HUES64 (cell line): Measurements from ENCODE around the gene PITPNM3. TPM values are rescaled to one million over a fixed set of nuclear protein-coding genes. Genes with fewer than 3 reads are reported as not detected.
"Not testable (repeated sequence)": the region's sequence is repeated elsewhere in the genome, so short reads cannot be mapped to it uniquely, and the experiment has no call there.

ENCODE experiments used
- H3K27ac ChIP-seq: 2 replicates; pipeline ENCODE4 v1.7.0; 2013; ENCODE audit warnings: low read depth, low read length, inconsistent platforms
- H3K27me3 ChIP-seq: 2 replicates; pipeline ENCODE4 v1.6.1; 2013; ENCODE audit warnings: mild to moderate bottlenecking, low read length; ENCODE audit not compliant: insufficient read depth
- H3K36me3 ChIP-seq: 2 replicates; pipeline ENCODE4 v1.6.1; 2013; ENCODE audit warnings: mild to moderate bottlenecking, low read length; ENCODE audit not compliant: insufficient read depth
- H3K4me1 ChIP-seq: 2 replicates; pipeline ENCODE4 v1.6.1; 2013; ENCODE audit warnings: mild to moderate bottlenecking, low read length, moderate library complexity; ENCODE audit not compliant: insufficient read depth
- H3K4me3 ChIP-seq: 2 replicates; pipeline ENCODE4 v1.5.1; 2013; ENCODE audit warnings: mild to moderate bottlenecking, low read length, moderate library complexity
- H3K9ac ChIP-seq: 2 replicates; pipeline ENCODE4 v1.6.1; 2013; ENCODE audit warnings: mild to moderate bottlenecking, low read depth, low read length
- H3K9me3 ChIP-seq: 2 replicates; pipeline ENCODE4 v1.6.1; 2013; ENCODE audit warnings: low read depth, low read length; ENCODE audit not compliant: insufficient read depth
- WGBS: fragments of 150-250, 120-280 bp; methylation state at CpG from one replicate; pipeline ENCODE4 v1.1.7; 2013; ENCODE audit warnings: missing lambda C conversion rate; 5-methylcytosine and 5-hydroxymethylcytosine counted together
- polyA plus RNA-seq, 2 experiments: library from polyadenylated mRNA; stranded (reverse); fragments of 50-300 nt; gene quantifications; one replicate each; pipeline ENCODE4 v1.2.3, GENCODE V29; 2013

The PITPNM3 gene
- polyA plus RNA-seq (2013, experiment 1 of 2), result 0.80 TPM
- 1.6 TPM for polyA plus RNA-seq (2013, experiment 2 of 2)

- Histone ChIP-seq H3K9ac (no peak within 1 kb of the TSS; the same call in 1 of the 2 replicates), H3K36me3 (no peaks in the 10 kb centered on the region), H3K4me3 (peak within 1 kb of the TSS; percentile 61), H3K9me3 (no peaks in the 10 kb centered on the region), H3K27ac (no peak within 1 kb of the TSS), H3K27me3 (peaks cover 57% of the 10 kb centered on the region), H3K4me1 (peaks cover 8% of the 10 kb centered on the region)
- under 1% methylated on average over 106 of the region's 122 CpGs for WGBS
Observed at GRCh38 chr17:6556121-6557039, at the start of gene PITPNM3. Gene PITPNM3 (minus strand): TSS chr17:6556555. CDS start chr17:6556406, 149 bp downstream.

- no peaks in the 10 kb centered on the region for H3K9me3 ChIP-seq
- no peaks in the 10 kb centered on the region for H3K27me3 ChIP-seq
- no peak overlapping the region for H3K9ac ChIP-seq
- H3K36me3 ChIP-seq, result peaks cover 99% of the 10 kb centered on the region
- no peak overlapping the region for H3K27ac ChIP-seq
- no peak overlapping the region for H3K4me3 ChIP-seq
- no peaks in the 10 kb centered on the region for H3K4me1 ChIP-seq
- WGBS, result 95% methylated on average over 6 of the region's 6 CpGs
Observed at GRCh38 chr17:6605142-6605541, 48.8 kb upstream of the PITPNM3 start.

GRCh38 chr17:6603744-6604325, 47.5 kb upstream of the PITPNM3 start:
- no peaks in the 10 kb centered on the region for H3K4me1 ChIP-seq
- H3K4me3 ChIP-seq, result no peak overlapping the region
- H3K9me3 ChIP-seq, result no peaks in the 10 kb centered on the region
- no peak overlapping the region for H3K27ac ChIP-seq
- H3K9ac ChIP-seq, result no peak overlapping the region
- peaks cover 99% of the 10 kb centered on the region for H3K36me3 ChIP-seq
- H3K27me3 ChIP-seq, result no peaks in the 10 kb centered on the region
- 93% methylated on average over 3 of the region's 3 CpGs for WGBS

- no peaks in the 10 kb centered on the region for H3K4me1 ChIP-seq
- 95% methylated on average over 2 of the region's 2 CpGs for WGBS
- peaks cover 99% of the 10 kb centered on the region for H3K36me3 ChIP-seq
- H3K9ac ChIP-seq, result no peak overlapping the region
- H3K27me3 ChIP-seq, result no peaks in the 10 kb centered on the region
- no peak overlapping the region for H3K4me3 ChIP-seq
- no peaks in the 10 kb centered on the region for H3K9me3 ChIP-seq
- H3K27ac ChIP-seq, result no peak overlapping the region
Observed at GRCh38 chr17:6602141-6602540, 45.8 kb upstream of the PITPNM3 start.

GRCh38 chr17:6599364-6599763, 43.0 kb upstream of the PITPNM3 start:
- no peak overlapping the region for H3K27ac ChIP-seq
- H3K9ac ChIP-seq, result no peak overlapping the region
- H3K9me3 ChIP-seq, result no peaks in the 10 kb centered on the region
- H3K4me1 ChIP-seq, result no peaks in the 10 kb centered on the region
- peaks cover 99% of the 10 kb centered on the region for H3K36me3 ChIP-seq
- H3K27me3 ChIP-seq, result no peaks in the 10 kb centered on the region
- H3K4me3 ChIP-seq, result no peak overlapping the region

GRCh38 chr17:6597727-6598126, 41.4 kb upstream of the PITPNM3 start:
- Histone ChIP-seq H3K27me3 (no peaks in the 10 kb centered on the region), H3K4me3 (no peak overlapping the region), H3K27ac (no peak overlapping the region), H3K9me3 (no peaks in the 10 kb centered on the region), H3K36me3 (peaks cover 94% of the 10 kb centered on the region), H3K9ac (no peak overlapping the region), H3K4me1 (no peaks in the 10 kb centered on the region)
- WGBS, result 88% methylated on average over 1 of the region's 1 CpG

- no peaks in the 10 kb centered on the region for H3K27me3 ChIP-seq
- no peak overlapping the region for H3K4me3 ChIP-seq
- H3K9ac ChIP-seq, result no peak overlapping the region
- no peaks in the 10 kb centered on the region for H3K4me1 ChIP-seq
- no peaks in the 10 kb centered on the region for H3K9me3 ChIP-seq
- 97% methylated on average over 4 of the region's 4 CpGs for WGBS
- peaks cover 94% of the 10 kb centered on the region for H3K36me3 ChIP-seq
- no peak overlapping the region for H3K27ac ChIP-seq
Observed at GRCh38 chr17:6596941-6597340, 40.6 kb upstream of the PITPNM3 start.

GRCh38 chr17:6596511-6596910, 40.2 kb upstream of the PITPNM3 start:
- Histone ChIP-seq H3K36me3 (peaks cover 94% of the 10 kb centered on the region), H3K4me3 (no peak overlapping the region)
- WGBS, result 91% methylated on average over 2 of the region's 2 CpGs

GRCh38 chr17:6596081-6596480, 39.7 kb upstream of the PITPNM3 start:
- Histone ChIP-seq H3K36me3 (peaks cover 94% of the 10 kb centered on the region), H3K4me3 (no peak overlapping the region)
- WGBS, result 95% methylated on average over 7 of the region's 7 CpGs

More at GRCh38 chr17:6596511-6596910, 40.2 kb upstream of the PITPNM3 start:
- no peak overlapping the region for H3K9ac ChIP-seq
- no peaks in the 10 kb centered on the region for H3K9me3 ChIP-seq
- no peaks in the 10 kb centered on the region for H3K27me3 ChIP-seq
- H3K27ac ChIP-seq, result no peak overlapping the region
- no peaks in the 10 kb centered on the region for H3K4me1 ChIP-seq

GRCh38 chr17:6593371-6593770, 37.0 kb upstream of the PITPNM3 start:
- not testable (repeated sequence) for H3K9me3 ChIP-seq, H3K4me3 ChIP-seq, H3K27me3 ChIP-seq, H3K27ac ChIP-seq, H3K9ac ChIP-seq, H3K4me1 ChIP-seq
- peaks cover 92% of the 10 kb centered on the region for H3K36me3 ChIP-seq
- WGBS, result 95% methylated on average over 14 of the region's 14 CpGs

More at GRCh38 chr17:6596081-6596480, 39.7 kb upstream of the PITPNM3 start:
- no peaks in the 10 kb centered on the region for H3K27me3 ChIP-seq
- no peak overlapping the region for H3K27ac ChIP-seq
- no peaks in the 10 kb centered on the region for H3K4me1 ChIP-seq
- no peaks in the 10 kb centered on the region for H3K9me3 ChIP-seq
- no peak overlapping the region for H3K9ac ChIP-seq

- H3K4me1 ChIP-seq, result no peaks in the 10 kb centered on the region
- no peaks in the 10 kb centered on the region for H3K27me3 ChIP-seq
- peaks cover 91% of the 10 kb centered on the region for H3K36me3 ChIP-seq
- WGBS, result 70% methylated on average over 6 of the region's 6 CpGs
- peak overlapping the region; percentile 39; the same call in 1 of the 2 replicates for H3K9ac ChIP-seq
- no peaks in the 10 kb centered on the region for H3K9me3 ChIP-seq
- no peak overlapping the region for H3K4me3 ChIP-seq
- peak overlapping the region; percentile 30; the same call in 1 of the 2 replicates for H3K27ac ChIP-seq
Observed at GRCh38 chr17:6592173-6592572, 35.8 kb upstream of the PITPNM3 start.
